ENCODE results near the gene CENPN. TPM values are rescaled to one million over a fixed set of nuclear protein-coding genes. Genes with fewer than 3 reads are reported as not detected.

CENPN gene
- polyA plus RNA-seq, 3 donors: 2.5 to 4.9 (median 4.4) TPM

GRCh38 chr16:81069063-81069462 lies 62.0 kb downstream of the CENPN start:
- Histone ChIP-seq H3K9ac (ENCODE audit: insufficient read depth, low read length, poor library complexity, severe bottlenecking) (no peak overlapping the region), H3K79me2 (ENCODE audit: insufficient read depth, low read length) (no peaks in the 10 kb centered on the region), H2AFZ (ENCODE audit: insufficient read depth, low read depth, low read length, poor library complexity, severe bottlenecking) (no peak overlapping the region), H4K20me1 (ENCODE audit: insufficient read depth, low read length) (no peaks in the 10 kb centered on the region), H3K4me2 (replicated peaks; ENCODE audit: extremely low read depth, low read length, poor library complexity, severe bottlenecking) (no peak overlapping the region), H3K27me3 (ENCODE audit: control insufficient read depth in 2 of 2, insufficient read depth in 2 of 2, low read length in 2 of 2) (no peaks in the 10 kb centered on the region), H3K27ac (ENCODE audit: low read depth in 1 of 2, low read length in 2 of 2) (no peak overlapping the region), H3K4me1 (ENCODE audit: control insufficient read depth in 1 of 2, insufficient read depth in 2 of 2, low read length in 2 of 2) (no peaks in the 10 kb centered on the region), H3K4me3 (replicated peaks in 1 of 3; ENCODE audit: low read depth in 2 of 3, low read length in 3 of 3) (no peak overlapping the region), H3K36me3 (replicated peaks in 1 of 2; ENCODE audit: control insufficient read depth in 1 of 2, insufficient read depth in 2 of 2, low read length in 2 of 2) (no peaks in the 10 kb centered on the region), H3K9me3 (replicated peaks in 1 of 2; ENCODE audit: control insufficient read depth in 1 of 2, insufficient read depth in 1 of 2, low read length in 2 of 2) (no peaks in the 10 kb centered on the region)
- no peak overlapping the region for H3K4me3 Mint-ChIP-seq
- 100% methylated on average over 2 of the region's 4 CpGs for WGBS (ENCODE audit: insufficient coverage)
- peaks cover 7% of the 10 kb centered on the region for H3K4me1 Mint-ChIP-seq
- intact Hi-C loops (cut with micrococcal nuclease): no loop called here
- DNase-seq: no peak
- peaks cover 0 to 3% (median 0%) of the 10 kb centered on the region in 7 donors for H3K9me3 Mint-ChIP-seq
- TF ChIP-seq CTCF (IDR thresholded peaks at IDR 0.05): no peak
- H3K36me3 Mint-ChIP-seq: no peaks in the 10 kb centered on the region
- no peak overlapping the region for H3K27ac Mint-ChIP-seq
- H3K27me3 Mint-ChIP-seq (ENCODE audit: low read depth in 3 of 3): no peaks in the 10 kb centered on the region

GRCh38 chr16:81070979-81071378 lies 64.0 kb downstream of the CENPN start:
- Histone ChIP-seq H3K9ac (ENCODE audit: insufficient read depth, low read length, poor library complexity, severe bottlenecking) (no peak overlapping the region), H3K27ac (ENCODE audit: low read depth in 1 of 2, low read length in 2 of 2) (no peak overlapping the region), H3K27me3 (ENCODE audit: control insufficient read depth in 2 of 2, insufficient read depth in 2 of 2, low read length in 2 of 2) (no peaks in the 10 kb centered on the region), H4K20me1 (ENCODE audit: insufficient read depth, low read length) (no peaks in the 10 kb centered on the region), H2AFZ (ENCODE audit: insufficient read depth, low read depth, low read length, poor library complexity, severe bottlenecking) (no peak overlapping the region), H3K36me3 (replicated peaks in 1 of 2; ENCODE audit: control insufficient read depth in 1 of 2, insufficient read depth in 2 of 2, low read length in 2 of 2) (no peaks in the 10 kb centered on the region), H3K79me2 (ENCODE audit: insufficient read depth, low read length) (no peaks in the 10 kb centered on the region), H3K4me1 (ENCODE audit: control insufficient read depth in 1 of 2, insufficient read depth in 2 of 2, low read length in 2 of 2) (peaks cover 0 to under 1% of the 10 kb centered on the region in 2 donors), H3K9me3 (replicated peaks in 1 of 2; ENCODE audit: control insufficient read depth in 1 of 2, insufficient read depth in 1 of 2, low read length in 2 of 2) (no peaks in the 10 kb centered on the region), H3K4me2 (replicated peaks; ENCODE audit: extremely low read depth, low read length, poor library complexity, severe bottlenecking) (no peak overlapping the region), H3K4me3 (replicated peaks in 1 of 3; ENCODE audit: low read depth in 2 of 3, low read length in 3 of 3) (no peak overlapping the region)
- no peak overlapping the region for H3K27ac Mint-ChIP-seq
- TF ChIP-seq CTCF (IDR thresholded peaks at IDR 0.05): no peak
- 100% methylated on average over 4 of the region's 8 CpGs for WGBS (ENCODE audit: insufficient coverage)
- H3K9me3 Mint-ChIP-seq: peaks cover 0 to 3% (median 0%) of the 10 kb centered on the region in 7 donors
- intact Hi-C loops (cut with micrococcal nuclease): no loop called here
- DNase-seq: no peak
- H3K4me3 Mint-ChIP-seq: no peak overlapping the region
- peaks cover 0 to 4% (median 2%) of the 10 kb centered on the region in 3 donors for H3K27me3 Mint-ChIP-seq (ENCODE audit: low read depth in 3 of 3)
- H3K4me1 Mint-ChIP-seq: peaks cover 7% of the 10 kb centered on the region
- no peaks in the 10 kb centered on the region for H3K36me3 Mint-ChIP-seq

Data from CD14-positive monocyte (primary cell).